ENCODE measurements around the gene CCDC188. TPM values are rescaled to one million over a fixed set of nuclear protein-coding genes. Genes with fewer than 3 reads are reported as not detected.

The CCDC188 gene
- total RNA-seq, 4 donors from 2014 or later: 0.28 to 1.8 (median 0.56) TPM; not detected in 1

DNA sequence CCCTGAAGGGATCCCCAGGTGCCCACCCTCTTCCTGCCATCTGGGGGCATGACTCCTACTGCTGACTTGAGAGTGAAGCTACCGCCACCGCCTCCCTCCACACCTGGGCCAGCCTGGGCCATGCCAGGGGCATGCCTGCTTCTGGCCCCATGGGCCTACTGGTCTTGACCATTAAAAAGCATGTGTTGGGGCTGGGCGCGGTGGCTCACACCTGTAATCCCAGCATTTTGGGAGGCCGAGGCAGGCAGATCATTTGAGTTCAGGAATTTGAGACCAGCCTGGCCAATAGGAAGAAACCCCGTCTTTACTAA, 37.7 kb upstream of the CCDC188 start:
- DNase-seq (ENCODE audit: low spot score) (no peak), ATAC-seq (ENCODE audit: low FRiP score) (no peak)
- TF ChIP-seq, protein P1, sequence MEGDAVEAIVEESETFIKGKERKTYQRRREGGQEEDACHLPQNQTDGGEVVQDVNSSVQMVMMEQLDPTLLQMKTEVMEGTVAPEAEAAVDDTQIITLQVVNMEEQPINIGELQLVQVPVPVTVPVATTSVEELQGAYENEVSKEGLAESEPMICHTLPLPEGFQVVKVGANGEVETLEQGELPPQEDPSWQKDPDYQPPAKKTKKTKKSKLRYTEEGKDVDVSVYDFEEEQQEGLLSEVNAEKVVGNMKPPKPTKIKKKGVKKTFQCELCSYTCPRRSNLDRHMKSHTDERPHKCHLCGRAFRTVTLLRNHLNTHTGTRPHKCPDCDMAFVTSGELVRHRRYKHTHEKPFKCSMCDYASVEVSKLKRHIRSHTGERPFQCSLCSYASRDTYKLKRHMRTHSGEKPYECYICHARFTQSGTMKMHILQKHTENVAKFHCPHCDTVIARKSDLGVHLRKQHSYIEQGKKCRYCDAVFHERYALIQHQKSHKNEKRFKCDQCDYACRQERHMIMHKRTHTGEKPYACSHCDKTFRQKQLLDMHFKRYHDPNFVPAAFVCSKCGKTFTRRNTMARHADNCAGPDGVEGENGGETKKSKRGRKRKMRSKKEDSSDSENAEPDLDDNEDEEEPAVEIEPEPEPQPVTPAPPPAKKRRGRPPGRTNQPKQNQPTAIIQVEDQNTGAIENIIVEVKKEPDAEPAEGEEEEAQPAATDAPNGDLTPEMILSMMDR (IDR thresholded peaks at IDR 0.05): no peak

DNA sequence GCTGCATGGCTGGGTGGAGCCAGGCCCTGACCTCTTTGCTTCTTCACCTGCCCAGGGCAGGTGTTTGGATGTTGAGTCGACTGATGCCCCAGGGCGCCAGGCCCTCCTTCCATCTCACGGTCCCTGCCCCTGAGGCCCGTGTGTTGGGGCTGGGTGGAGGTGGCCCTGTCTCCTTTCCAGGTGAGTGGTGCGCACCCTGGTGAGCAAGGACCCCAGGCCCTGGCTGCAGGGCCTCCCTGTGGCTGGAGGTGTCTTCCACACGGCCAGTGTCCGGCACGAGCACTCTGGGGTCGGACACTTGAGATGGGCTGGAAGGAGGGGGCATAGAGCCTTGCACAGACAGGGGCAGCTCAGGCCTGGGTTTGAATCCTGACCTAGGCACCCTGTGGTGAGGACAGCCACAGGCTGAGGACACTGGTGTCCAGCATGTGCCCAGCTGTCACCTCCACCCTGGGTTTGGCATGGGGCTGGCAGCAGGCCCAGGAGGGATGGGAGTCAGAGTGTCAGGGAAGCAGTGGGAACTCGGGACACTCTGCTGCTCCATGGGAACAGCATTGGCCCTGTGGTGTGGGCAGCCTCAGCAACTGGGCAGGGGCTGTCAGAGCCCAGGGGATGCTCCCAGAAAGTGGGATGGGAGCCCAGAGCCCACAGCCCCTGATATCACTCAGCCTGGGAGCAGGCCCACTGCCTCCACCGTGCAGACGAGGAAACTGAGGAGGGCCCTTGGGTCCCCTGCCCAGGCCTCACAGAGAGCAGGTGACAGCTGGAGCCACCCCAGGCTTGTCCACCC, 37.1 kb upstream of the CCDC188 start:
- DNase-seq (ENCODE audit: low spot score) (no peak), ATAC-seq (ENCODE audit: low FRiP score) (no peak)
- TF ChIP-seq, protein P1 (IDR thresholded peaks at IDR 0.05): no peak

DNA sequence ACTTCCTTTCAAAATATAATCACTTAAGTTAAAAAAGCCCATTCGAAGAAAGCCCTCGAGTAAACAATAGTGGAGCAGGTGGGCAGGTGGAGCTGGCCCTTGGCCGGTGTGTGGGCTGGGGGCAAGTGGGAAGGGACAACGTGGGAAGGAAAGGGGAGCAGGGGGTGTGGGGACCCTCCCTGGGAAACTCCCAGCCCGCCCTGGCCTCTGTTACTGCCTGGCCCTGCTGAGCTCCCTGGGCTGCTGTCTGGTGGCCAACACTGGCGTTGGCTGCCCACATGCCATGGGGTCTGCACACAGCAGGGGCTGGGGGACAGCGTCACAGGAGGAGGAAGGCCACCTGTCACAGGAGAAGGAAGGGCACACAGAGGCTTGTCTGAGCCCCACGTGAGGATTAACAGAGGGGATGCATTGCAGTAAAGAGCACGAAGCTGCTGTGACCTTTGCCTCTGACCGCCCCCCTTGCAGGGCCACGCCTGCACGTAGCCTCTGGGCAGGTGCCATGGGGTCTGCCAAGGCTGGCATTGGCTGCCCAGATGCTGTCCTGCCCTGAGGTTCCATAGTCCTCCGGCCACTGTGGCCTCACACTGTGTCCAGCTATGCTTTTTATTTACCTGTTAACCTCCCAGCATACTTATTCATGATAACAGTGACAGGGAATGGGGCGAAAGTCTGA, 36.2 kb upstream of the CCDC188 start:
- DNase-seq (ENCODE audit: low spot score) (no peak), ATAC-seq (ENCODE audit: low FRiP score) (no peak)
- TF ChIP-seq, protein P1 (IDR thresholded peaks at IDR 0.05): no peak

DNA sequence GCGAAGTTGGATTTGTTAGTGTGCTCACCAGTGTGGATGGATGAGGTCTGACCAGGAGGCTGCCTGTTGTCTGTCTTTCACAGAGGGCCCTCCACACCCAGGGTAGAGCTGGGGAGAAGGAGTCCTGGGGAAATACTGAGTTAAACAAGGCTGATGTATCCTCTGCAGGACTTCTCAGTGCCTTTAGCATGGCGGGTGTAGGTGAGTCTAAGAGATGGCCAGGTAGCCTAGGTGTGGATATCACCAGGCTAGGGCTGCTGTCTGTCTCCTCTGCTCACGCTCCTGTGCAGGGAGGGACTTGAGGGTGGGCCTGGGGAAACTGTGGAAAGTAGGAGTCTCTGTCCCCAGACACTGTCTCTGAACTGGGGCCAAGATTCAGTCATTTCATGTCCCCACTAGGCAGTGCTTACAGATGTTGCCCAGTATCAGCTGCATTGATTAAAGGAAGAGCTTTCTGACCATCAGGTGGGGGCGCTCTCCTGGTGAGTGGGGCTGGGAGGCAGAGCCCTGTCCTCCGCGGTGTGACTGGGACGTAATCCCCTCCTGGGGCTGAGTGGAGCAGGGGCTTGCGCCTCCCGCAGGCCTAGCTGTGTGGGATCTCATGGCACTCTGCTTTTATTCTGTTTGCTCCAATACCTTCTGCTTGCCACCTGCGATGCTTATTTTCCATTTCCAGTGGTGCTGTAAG, 35.5 kb upstream of the CCDC188 start:
- DNase-seq (ENCODE audit: low spot score): no peak
- TF ChIP-seq, protein P1 (IDR thresholded peaks at IDR 0.05): no peak
- ATAC-seq (ENCODE audit: low FRiP score): no peak

DNA sequence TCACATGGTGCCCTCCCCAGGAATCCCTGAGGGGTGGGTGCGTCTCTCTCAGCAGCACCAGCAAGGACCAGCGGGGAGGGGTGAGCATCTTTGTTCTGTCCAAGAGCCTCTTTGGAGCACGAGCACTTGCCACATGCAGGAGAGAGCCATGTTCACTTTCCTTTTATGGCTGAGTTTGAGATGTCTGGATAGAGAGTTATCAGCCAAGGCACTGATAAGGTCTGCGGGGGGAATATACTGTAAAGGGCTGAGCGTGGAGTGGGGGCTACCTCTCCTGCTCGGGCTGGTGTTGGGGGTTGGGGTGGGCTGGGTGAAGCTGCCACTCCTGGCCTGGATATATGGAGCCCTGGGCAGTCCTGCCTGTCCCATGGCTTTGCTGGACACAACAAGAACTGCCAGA, 34.9 kb upstream of the CCDC188 start:
- TF ChIP-seq, protein P1 (IDR thresholded peaks at IDR 0.05): no peak
- DNase-seq (ENCODE audit: low spot score) (no peak), ATAC-seq (ENCODE audit: low FRiP score) (no peak)

DNA sequence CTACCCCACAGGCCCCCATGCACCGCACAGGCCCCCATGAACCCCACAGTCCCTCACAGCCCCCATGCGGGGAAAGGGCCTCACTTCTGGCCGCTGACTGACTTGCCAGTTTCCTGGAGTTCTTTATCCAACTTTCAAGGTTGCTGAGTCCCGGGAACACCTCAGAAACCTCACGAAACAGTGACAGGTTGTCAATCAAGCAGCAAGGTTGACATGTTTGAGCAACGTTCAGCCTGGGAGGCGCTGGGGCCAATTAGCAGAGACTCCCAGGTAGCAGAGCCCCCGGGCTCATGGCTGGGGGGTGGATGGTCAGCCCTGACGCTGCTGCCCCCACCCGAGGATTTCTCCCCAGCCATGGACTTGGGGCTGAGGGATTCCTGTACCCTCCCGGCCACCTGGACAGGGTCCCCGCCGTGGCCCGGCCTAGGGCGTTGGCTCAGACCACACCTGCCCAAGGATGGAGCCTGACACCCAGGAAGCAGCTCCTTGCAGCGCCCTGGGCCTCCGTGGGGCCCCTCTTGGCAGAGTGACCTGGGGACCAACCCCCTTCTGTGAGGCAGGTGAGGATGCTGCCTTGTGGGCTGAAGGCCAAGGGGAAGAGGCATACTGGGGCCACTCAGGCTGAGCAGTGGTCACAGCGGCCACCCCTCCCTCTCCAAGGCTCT, 33.8 kb upstream of the CCDC188 start:
- ATAC-seq (ENCODE audit: low FRiP score) (no peak), DNase-seq (ENCODE audit: low spot score) (no peak)
- TF ChIP-seq, protein P1 (IDR thresholded peaks at IDR 0.05): no peak

Measured in omental fat pad (tissue), 4 donors.